Mucosa of rectum (tissue), 2 donors: Measurements from ENCODE around the gene USH2A.

Experiments used
- H3K27ac ChIP-seq, 2 donors: one replicate each; pipeline ENCODE4 v1.7.0; 2013; ENCODE audit warnings: inconsistent platforms in 2 of 2, low read depth in 2 of 2, low read length in 2 of 2
- H3K27me3 ChIP-seq, 2 donors: one replicate each; pipeline ENCODE4 v1.7.0; 2013; ENCODE audit warnings: low read length in 2 of 2; ENCODE audit not compliant: control insufficient read depth in 2 of 2, insufficient read depth in 2 of 2
- H3K36me3 ChIP-seq, 2 donors: one replicate each; pipeline ENCODE4 v1.7.0; 2013; ENCODE audit warnings: low read length in 2 of 2; ENCODE audit not compliant: control insufficient read depth in 2 of 2, insufficient read depth in 2 of 2
- H3K4me1 ChIP-seq, 2 donors: one replicate each; pipeline ENCODE4 v1.7.0; 2013; ENCODE audit warnings: low read length in 2 of 2, mild to moderate bottlenecking in 1 of 2; ENCODE audit not compliant: control insufficient read depth in 2 of 2, insufficient read depth in 2 of 2
- H3K4me3 ChIP-seq, 2 donors: one replicate each; pipeline ENCODE4 v1.7.0; 2013; ENCODE audit warnings: low read length in 2 of 2
- H3K9ac ChIP-seq, 2 donors: one replicate each; pipeline ENCODE4 v1.7.0; 2013; ENCODE audit warnings: low read length in 2 of 2, low read depth in 1 of 2, mild to moderate bottlenecking in 1 of 2
- H3K9me3 ChIP-seq, 2 donors: one replicate each; pipeline ENCODE4 v1.7.0; 2013; ENCODE audit warnings: low read length in 2 of 2; ENCODE audit not compliant: control insufficient read depth in 2 of 2
- donor health status: healthy.
- donor health status: Normal muscosa, but diverticular disease.

USH2A gene

DNA sequence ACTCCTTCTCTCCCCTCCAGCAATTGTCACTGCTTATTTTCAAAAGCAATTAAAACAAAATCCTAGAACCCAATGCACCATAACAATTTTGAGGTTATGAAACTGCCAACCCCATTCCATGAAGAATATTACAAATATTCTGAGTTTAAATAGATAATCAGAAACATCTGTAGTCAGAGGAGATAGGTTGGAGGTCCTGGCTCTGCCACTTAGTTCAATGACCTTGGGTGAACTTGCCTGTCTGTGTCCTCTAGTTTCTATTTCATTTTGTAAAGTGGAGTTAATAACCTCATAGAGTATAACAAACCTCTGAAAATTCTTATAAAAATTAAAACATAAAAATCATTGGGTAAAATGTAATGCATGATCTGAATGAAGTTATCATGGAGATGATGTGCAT is 691.5 kb downstream of the USH2A start:
- Histone ChIP-seq H3K27me3 (no peaks in the 10 kb centered on the region), H3K4me1 (no peaks in the 10 kb centered on the region), H3K9ac (no peak overlapping the region), H3K36me3 (no peaks in the 10 kb centered on the region), H3K9me3 (no peaks in the 10 kb centered on the region), H3K27ac (no peak overlapping the region), H3K4me3 (no peak overlapping the region)

DNA sequence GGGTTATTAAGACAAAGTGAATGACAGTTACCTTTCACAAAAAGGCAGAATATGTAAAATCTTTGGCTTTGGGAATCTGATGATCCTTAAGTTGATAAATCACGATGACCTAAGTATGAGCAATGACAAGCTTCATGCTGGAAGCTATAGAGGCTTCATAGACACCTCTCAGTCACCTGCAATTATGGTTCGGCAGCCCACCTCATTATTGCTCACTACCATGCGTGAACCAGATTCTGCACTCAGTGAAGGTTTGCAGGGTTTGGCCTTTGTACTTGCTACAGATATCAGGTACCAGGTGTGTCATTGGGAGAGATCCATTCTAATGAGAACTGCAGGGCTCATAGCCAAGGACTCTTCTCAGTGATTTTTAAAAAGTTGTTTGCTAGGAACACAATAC is 692.6 kb downstream of the USH2A start:
- Histone ChIP-seq H3K9me3 (no peaks in the 10 kb centered on the region), H3K4me3 (no peak overlapping the region), H3K27me3 (no peaks in the 10 kb centered on the region), H3K27ac (no peak overlapping the region), H3K36me3 (no peaks in the 10 kb centered on the region), H3K9ac (no peak overlapping the region), H3K4me1 (no peaks in the 10 kb centered on the region)

DNA sequence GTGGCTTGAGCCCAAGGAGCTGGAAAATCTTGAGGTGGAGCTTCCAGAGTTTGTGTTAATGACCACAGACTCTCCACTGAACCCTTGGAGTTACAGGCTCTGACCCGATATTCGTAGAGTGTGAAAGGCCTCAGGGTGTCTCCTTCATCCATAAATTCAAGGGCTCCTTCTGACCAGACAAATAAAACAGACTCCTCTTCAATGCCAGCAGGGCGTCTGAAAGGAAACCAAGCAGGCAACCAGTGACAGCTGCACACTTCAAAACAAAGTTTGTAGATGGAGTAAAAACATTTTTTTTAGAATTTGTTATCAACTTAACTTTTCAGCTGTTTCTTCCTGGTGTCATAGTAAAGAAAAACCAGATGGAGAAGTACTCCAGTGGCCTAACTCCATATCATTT is 695.1 kb downstream of the USH2A start:
- no peaks in the 10 kb centered on the region for H3K9me3 ChIP-seq

DNA sequence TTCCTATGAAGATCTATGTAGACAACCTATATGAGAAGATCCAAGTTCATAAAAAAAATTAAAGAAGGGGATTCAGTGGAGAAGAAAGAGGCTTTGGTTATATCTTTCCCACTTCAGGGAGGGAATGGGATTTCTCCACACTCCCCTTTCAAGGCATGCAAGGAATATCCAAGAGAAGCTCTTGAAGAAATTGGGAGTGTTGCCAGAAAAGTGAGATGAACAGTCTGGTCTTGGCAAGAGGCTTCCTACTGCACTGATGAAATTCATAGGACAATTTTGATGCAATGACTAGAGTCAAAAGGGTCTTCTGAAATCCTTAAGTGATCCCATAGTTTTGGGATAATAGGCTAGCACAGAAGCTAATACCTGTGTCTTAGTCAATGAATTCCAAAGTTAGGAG is 703.1 kb downstream of the USH2A start:
- Histone ChIP-seq H3K9me3 (no peaks in the 10 kb centered on the region), H3K36me3 (no peaks in the 10 kb centered on the region), H3K4me1 (no peaks in the 10 kb centered on the region), H3K27me3 (no peaks in the 10 kb centered on the region), H3K27ac (no peak overlapping the region), H3K4me3 (no peak overlapping the region), H3K9ac (no peak overlapping the region)

More for the DNA sequence above, 695.1 kb downstream of the USH2A start:
- Histone ChIP-seq H3K4me1 (no peaks in the 10 kb centered on the region), H3K36me3 (no peaks in the 10 kb centered on the region), H3K27me3 (no peaks in the 10 kb centered on the region), H3K27ac (no peak overlapping the region), H3K9ac (no peak overlapping the region), H3K4me3 (no peak overlapping the region)

DNA sequence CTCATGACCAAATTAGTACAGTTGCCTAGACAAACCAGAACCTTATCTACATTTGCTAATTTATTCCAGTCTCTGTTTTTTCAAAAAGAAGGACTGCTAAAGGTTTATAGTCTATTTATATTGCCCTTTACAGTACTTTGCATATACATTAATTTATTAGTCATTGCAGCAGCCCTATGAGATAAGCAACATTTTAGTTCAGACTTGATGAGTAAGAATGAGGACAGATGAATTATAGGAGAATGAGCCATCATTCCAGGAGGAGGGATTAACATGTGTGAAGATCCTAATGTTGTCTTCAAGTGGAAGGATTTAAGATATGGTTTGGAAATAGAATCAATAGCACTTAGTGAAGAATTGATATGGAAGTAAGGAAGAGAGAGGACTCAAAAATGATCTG is 703.7 kb downstream of the USH2A start:
- Histone ChIP-seq H3K4me3 (no peak overlapping the region), H3K4me1 (no peaks in the 10 kb centered on the region), H3K9me3 (no peaks in the 10 kb centered on the region), H3K36me3 (no peaks in the 10 kb centered on the region), H3K9ac (no peak overlapping the region), H3K27me3 (no peaks in the 10 kb centered on the region), H3K27ac (no peak overlapping the region)

DNA sequence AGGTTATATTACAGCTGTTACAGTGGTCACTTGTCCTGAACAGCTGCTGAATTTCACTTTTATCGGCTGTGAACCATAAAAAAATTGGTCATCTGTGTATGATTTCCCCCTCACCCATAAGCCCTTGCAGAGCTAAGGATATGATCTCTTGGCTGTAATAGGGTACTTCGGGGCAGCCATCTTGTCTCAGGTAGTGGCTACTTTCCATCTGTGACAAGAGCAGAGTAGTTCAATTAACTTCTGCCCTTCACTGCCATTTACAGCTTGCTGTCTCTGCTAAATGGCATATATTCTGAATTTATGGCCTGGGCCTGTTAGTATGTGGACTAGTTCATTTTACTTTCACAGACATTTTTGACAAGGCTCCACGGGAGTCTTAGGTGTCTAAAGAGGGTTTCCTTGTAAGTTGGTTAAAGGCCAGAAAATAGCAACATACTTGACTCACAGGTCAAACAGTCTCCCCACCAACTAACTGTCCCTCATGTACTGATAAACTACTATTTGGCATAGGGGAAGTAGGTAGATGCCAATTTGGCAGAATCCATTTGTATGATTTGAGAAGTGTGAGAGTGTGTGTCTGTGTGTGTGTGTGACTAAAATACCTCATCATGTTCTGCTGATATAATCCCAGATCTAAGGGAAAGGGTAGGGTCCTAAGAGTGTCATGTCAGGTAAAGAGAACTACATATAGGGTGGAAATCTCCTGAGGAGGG is 704.5 kb downstream of the USH2A start:
- no peak overlapping the region for H3K9ac ChIP-seq
- no peak overlapping the region for H3K4me3 ChIP-seq
- no peak overlapping the region for H3K27ac ChIP-seq
- H3K36me3 ChIP-seq = no peaks in the 10 kb centered on the region
- H3K4me1 ChIP-seq = no peaks in the 10 kb centered on the region
- no peaks in the 10 kb centered on the region for H3K27me3 ChIP-seq
- H3K9me3 ChIP-seq = no peaks in the 10 kb centered on the region

DNA sequence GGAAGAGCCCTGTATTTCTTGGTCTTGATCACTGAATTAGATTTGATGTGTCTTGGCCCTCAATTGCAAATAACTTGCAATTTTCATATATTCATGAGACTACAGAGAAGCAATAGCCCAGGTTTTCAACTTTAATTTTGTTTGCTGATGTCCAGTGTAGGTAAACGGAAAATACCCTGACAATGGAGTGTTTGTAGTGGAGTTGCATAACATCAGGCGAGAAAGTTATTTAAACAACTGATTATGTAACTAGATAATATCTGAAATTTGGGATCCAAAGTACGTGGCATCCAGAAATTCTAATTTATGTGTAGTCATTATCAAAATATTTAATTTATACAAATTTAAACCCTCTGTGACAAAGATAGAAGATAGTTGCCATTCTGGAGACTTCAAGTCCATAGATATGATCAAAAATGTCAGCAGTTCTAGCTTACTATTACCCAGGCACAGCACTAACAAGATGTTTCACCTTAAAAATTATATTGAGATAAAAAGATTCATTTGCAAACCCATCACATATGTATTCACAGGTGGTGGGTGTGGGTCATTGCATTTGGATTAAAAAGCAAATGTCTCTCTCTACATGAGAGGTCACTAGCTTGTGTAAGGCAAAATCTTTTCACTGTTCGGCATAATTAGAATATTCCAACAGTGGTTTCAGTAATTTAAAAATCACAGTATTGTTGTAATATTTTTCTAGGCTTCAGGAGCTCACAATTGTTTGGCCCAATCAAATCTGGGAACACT is 705.4 kb downstream of the USH2A start:
- Histone ChIP-seq H3K4me1 (no peaks in the 10 kb centered on the region), H3K9me3 (no peaks in the 10 kb centered on the region), H3K4me3 (no peak overlapping the region), H3K27ac (no peak overlapping the region), H3K27me3 (no peaks in the 10 kb centered on the region), H3K36me3 (no peaks in the 10 kb centered on the region), H3K9ac (no peak overlapping the region)

DNA sequence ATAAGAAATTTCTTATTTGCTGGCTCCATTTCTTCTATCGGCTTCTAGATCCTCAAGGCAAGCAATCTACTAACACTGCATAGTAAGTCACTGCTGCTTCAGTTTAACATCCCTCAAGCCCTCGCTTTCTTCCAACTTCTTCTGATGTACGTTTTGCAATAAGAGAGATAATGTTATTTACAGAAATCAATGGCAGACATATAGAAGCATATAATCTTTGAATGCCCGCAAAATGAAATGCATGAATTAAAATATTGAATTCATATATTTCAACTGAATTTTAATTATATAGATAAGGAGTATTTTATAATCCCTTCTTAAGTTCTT is 712.4 kb downstream of the USH2A start:
- H3K4me3 ChIP-seq = no peak overlapping the region

DNA sequence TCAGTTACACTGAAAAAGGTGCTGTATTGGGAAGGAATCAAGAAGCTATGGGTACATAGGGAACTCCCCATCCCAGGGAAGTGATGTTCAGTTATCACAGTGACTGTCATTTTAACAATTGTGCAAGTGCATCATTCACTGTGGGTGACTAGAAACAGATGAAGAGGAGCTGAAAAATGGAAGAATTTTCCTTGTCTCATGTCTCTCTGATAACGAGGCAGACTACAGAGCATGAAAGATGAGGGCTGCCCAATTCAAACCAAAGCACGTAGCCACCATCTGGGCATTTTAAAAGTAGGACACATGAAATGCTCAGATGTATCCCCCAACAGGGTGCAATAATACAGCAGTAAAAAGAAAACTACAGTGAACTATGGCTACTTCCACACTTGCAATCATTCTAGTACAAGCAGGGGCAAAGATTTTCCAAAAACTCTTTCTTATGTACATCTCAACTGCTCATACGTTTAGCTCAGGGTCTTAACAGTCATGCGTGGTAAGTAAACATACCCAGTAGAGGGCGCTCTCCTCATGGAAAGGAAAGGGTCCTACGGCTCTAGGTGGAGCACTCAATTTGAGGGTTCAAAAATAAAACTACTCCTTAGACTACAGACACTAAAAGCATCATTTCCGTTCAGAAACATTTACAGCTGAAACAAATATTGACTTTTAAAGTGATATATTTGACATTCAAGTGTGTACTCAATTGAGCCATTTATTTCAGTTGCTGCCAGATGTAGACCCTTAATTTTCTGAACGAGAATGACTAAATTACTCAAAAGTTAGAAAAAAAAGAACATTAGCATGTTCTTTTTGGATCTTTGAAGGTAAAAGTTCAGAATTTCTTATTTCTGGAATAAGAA is 713.0 kb downstream of the USH2A start:
- Histone ChIP-seq H3K4me3 (no peak overlapping the region), H3K4me1 (no peaks in the 10 kb centered on the region), H3K36me3 (no peaks in the 10 kb centered on the region)

More for the DNA sequence above, 712.4 kb downstream of the USH2A start:
- H3K27ac ChIP-seq = no peak overlapping the region
- no peaks in the 10 kb centered on the region for H3K36me3 ChIP-seq
- no peaks in the 10 kb centered on the region for H3K27me3 ChIP-seq
- H3K4me1 ChIP-seq = no peaks in the 10 kb centered on the region
- H3K9ac ChIP-seq = no peak overlapping the region
- H3K9me3 ChIP-seq = no peaks in the 10 kb centered on the region

More for the DNA sequence above, 713.0 kb downstream of the USH2A start:
- Histone ChIP-seq H3K9me3 (no peaks in the 10 kb centered on the region), H3K27me3 (no peaks in the 10 kb centered on the region), H3K9ac (no peak overlapping the region), H3K27ac (no peak overlapping the region)
